Measurements from ENCODE around the gene VSIG8.

The VSIG8 gene

GRCh38 chr1:159854693-159855192 is 7.7 kb downstream of the VSIG8 start:
- DNase-seq: peak; percentile 80 to 89

- peak; percentile 75 to 80 for DNase-seq
These were observed 8.3 kb downstream of the VSIG8 start for GRCh38 chr1:159854116-159854692.

GRCh38 chr1:159853417-159854115 is 8.9 kb downstream of the VSIG8 start:
- DNase-seq: no peak

- no peak for DNase-seq
These were observed 11.1 kb downstream of the VSIG8 start for GRCh38 chr1:159851407-159851806.

- no peak for DNase-seq
These were observed 12.7 kb downstream of the VSIG8 start for GRCh38 chr1:159849626-159850366.

GRCh38 chr1:159848326-159848725 is 14.1 kb downstream of the VSIG8 start:
- no peak for DNase-seq

- DNase-seq: no peak
These were observed 15.2 kb downstream of the VSIG8 start for GRCh38 chr1:159847231-159847630.

- no peak for DNase-seq
These were observed 16.5 kb downstream of the VSIG8 start for GRCh38 chr1:159845751-159846629.

GRCh38 chr1:159843459-159843858 is 19.0 kb downstream of the VSIG8 start:
- DNase-seq: no peak

- DNase-seq: no peak
These were observed 20.7 kb downstream of the VSIG8 start for GRCh38 chr1:159841749-159842148.

GRCh38 chr1:159839116-159839849 is 23.2 kb downstream of the VSIG8 start:
- DNase-seq: no peak

GRCh38 chr1:159838715-159839114 is 23.7 kb downstream of the VSIG8 start:
- no peak for DNase-seq

- DNase-seq: no peak
These were observed 26.5 kb downstream of the VSIG8 start for GRCh38 chr1:159835862-159836525.

GRCh38 chr1:159835356-159835755 is 27.1 kb downstream of the VSIG8 start:
- DNase-seq: no peak

GRCh38 chr1:159832309-159832708 is 30.1 kb downstream of the VSIG8 start:
- no peak for DNase-seq

- DNase-seq: no peak
These were observed 30.9 kb downstream of the VSIG8 start for GRCh38 chr1:159831412-159832141.

- no peak for DNase-seq
These were observed 31.7 kb downstream of the VSIG8 start for GRCh38 chr1:159830722-159831121.

GRCh38 chr1:159829822-159830465 is 32.5 kb downstream of the VSIG8 start:
- DNase-seq: no peak

GRCh38 chr1:159829273-159829634 is 33.2 kb downstream of the VSIG8 start:
- DNase-seq: peak; percentile 25 to 32

GRCh38 chr1:159828581-159829272 is 33.7 kb downstream of the VSIG8 start:
- DNase-seq: no peak

Data from NCI-H187 (cell line).